Measurements from ENCODE around the gene MAGI1. TPM values are rescaled to one million over a fixed set of nuclear protein-coding genes. Genes with fewer than 3 reads are reported as not detected.

The MAGI1 gene
- total and polyA plus RNA-seq, 2 donors (not counting 1 experiment from before 2014, with no cell fraction given), result 15.7 to 23.7 TPM

DNA sequence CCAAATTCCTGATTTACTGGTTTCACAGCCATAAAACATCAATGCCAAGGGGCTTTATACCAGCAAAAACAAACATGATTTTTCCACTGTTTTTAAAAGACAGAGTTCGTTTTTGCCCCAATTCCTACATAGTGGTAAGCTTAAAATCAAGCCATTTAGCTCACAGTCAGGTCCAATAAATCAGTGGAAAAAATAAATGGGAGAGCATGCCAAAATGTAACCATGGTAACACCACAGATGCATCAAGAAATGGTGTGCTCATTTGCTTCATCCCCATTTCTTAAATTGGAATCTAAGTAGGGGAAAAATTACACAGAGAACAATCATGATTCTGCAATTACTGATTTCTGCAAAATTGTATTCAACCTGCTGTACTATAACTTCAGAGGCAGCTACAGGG, 418.8 kb downstream of the MAGI1 start:
- Histone ChIP-seq H3K4me2 (ENCODE audit: extremely low read depth, insufficient read depth, low read length) (no peak overlapping the region), H3K79me2 (ENCODE audit: control insufficient read depth, insufficient read depth, low read length) (no peaks in the 10 kb centered on the region), H2AFZ (ENCODE audit: low read length) (no peak overlapping the region), H3K9ac (ENCODE audit: insufficient read depth, low read length) (no peak overlapping the region), H3K9me3 (ENCODE audit: control insufficient read depth, insufficient read depth, low read depth, low read length) (no peaks in the 10 kb centered on the region), H3K36me3 (ENCODE audit: control insufficient read depth, insufficient read depth, low read length) (no peaks in the 10 kb centered on the region), H3K4me3 (replicated peaks in 1 of 4; ENCODE audit: control extremely low read depth in 1 of 4, insufficient read depth in 1 of 4, low read depth in 3 of 4, low read length in 4 of 4) (no peak overlapping the region), H3K27me3 (ENCODE audit: control insufficient read depth, insufficient read depth, low read length) (no peaks in the 10 kb centered on the region), H4K20me1 (ENCODE audit: control insufficient read depth, extremely low read depth, insufficient read depth, low read length) (no peaks in the 10 kb centered on the region), H3K4me1 (ENCODE audit: control insufficient read depth, extremely low read depth, insufficient read depth, low read length) (no peaks in the 10 kb centered on the region), H3K27ac (ENCODE audit: insufficient read depth, low read length) (no peak overlapping the region)
- no peak for DNase-seq (ENCODE audit: low read depth in 2 of 2)
- TF ChIP-seq EZH2 (IDR thresholded peaks at IDR 0.05; ENCODE audit: low read length, missing control alignments), result no peak
- TF ChIP-seq, protein P1, sequence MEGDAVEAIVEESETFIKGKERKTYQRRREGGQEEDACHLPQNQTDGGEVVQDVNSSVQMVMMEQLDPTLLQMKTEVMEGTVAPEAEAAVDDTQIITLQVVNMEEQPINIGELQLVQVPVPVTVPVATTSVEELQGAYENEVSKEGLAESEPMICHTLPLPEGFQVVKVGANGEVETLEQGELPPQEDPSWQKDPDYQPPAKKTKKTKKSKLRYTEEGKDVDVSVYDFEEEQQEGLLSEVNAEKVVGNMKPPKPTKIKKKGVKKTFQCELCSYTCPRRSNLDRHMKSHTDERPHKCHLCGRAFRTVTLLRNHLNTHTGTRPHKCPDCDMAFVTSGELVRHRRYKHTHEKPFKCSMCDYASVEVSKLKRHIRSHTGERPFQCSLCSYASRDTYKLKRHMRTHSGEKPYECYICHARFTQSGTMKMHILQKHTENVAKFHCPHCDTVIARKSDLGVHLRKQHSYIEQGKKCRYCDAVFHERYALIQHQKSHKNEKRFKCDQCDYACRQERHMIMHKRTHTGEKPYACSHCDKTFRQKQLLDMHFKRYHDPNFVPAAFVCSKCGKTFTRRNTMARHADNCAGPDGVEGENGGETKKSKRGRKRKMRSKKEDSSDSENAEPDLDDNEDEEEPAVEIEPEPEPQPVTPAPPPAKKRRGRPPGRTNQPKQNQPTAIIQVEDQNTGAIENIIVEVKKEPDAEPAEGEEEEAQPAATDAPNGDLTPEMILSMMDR (conservative IDR thresholded peaks at IDR 0.05 in 1 of 2, IDR thresholded peaks at IDR 0.05 in 1 of 2; ENCODE audit: low read depth in 1 of 2, low read length in 2 of 2), result no peak

DNA sequence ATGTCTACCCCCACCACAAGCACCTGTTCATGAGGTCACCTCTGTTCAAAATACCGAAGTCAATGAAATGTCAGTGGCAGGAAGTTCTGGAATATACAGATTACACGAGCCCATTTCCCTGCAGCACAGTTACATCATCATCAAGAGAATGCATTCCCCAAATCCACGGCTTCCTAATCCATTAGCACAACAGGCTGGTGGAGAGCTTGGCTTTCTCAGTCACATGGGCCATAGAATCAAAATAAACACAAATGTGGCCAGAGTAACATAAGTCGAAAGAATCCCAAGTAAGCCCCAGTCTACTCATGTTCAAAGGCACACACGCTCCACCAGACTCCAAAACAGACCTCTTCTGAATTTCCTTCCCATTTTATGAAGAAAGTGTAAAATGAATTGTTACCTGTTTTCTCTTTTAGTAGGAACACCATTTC, 419.3 kb downstream of the MAGI1 start:
- H3K4me3 ChIP-seq (replicated peaks in 1 of 4; ENCODE audit: control extremely low read depth in 1 of 4, insufficient read depth in 1 of 4, low read depth in 3 of 4, low read length in 4 of 4), result no peak overlapping the region
- no peaks in the 10 kb centered on the region for H3K27me3 ChIP-seq (ENCODE audit: control insufficient read depth, insufficient read depth, low read length)
- TF ChIP-seq EZH2 (IDR thresholded peaks at IDR 0.05; ENCODE audit: low read length, missing control alignments), result no peak
- TF ChIP-seq, protein P1 (conservative IDR thresholded peaks at IDR 0.05 in 1 of 2, IDR thresholded peaks at IDR 0.05 in 1 of 2; ENCODE audit: low read depth in 1 of 2, low read length in 2 of 2), result no peak
- no peak overlapping the region for H2AFZ ChIP-seq (ENCODE audit: low read length)
- H3K9me3 ChIP-seq (ENCODE audit: control insufficient read depth, insufficient read depth, low read depth, low read length), result no peaks in the 10 kb centered on the region
- no peaks in the 10 kb centered on the region for H4K20me1 ChIP-seq (ENCODE audit: control insufficient read depth, extremely low read depth, insufficient read depth, low read length)
- no peaks in the 10 kb centered on the region for H3K36me3 ChIP-seq (ENCODE audit: control insufficient read depth, insufficient read depth, low read length)
- DNase-seq (ENCODE audit: low read depth in 2 of 2), result peak; percentile 68
- no peaks in the 10 kb centered on the region for H3K79me2 ChIP-seq (ENCODE audit: control insufficient read depth, insufficient read depth, low read length)
- H3K4me1 ChIP-seq (ENCODE audit: control insufficient read depth, extremely low read depth, insufficient read depth, low read length), result no peaks in the 10 kb centered on the region
- H3K4me2 ChIP-seq (ENCODE audit: extremely low read depth, insufficient read depth, low read length), result no peak overlapping the region
- H3K9ac ChIP-seq (ENCODE audit: insufficient read depth, low read length), result no peak overlapping the region
- H3K27ac ChIP-seq (ENCODE audit: insufficient read depth, low read length), result no peak overlapping the region

DNA sequence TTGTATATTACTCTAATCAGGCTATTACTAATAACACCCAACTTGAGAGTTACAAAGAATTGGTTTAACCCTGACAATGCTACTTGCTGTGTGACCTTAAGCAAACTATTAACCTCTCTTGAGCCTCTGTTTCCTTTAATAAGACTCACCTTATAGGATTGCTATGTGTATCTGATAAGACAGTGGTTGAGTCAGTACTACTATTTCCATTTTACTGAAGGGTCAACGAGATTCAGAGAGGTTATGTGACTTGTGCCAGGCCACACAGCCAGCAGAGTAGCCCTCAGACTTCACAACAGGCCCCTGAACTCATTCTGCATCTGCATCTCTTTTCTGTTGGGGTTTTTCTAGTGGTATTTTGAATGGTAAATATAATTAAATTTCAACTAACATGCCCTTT, 420.1 kb downstream of the MAGI1 start:
- Histone ChIP-seq H3K36me3 (ENCODE audit: control insufficient read depth, insufficient read depth, low read length) (no peaks in the 10 kb centered on the region), H3K27me3 (ENCODE audit: control insufficient read depth, insufficient read depth, low read length) (no peaks in the 10 kb centered on the region), H3K4me3 (replicated peaks in 1 of 4; ENCODE audit: control extremely low read depth in 1 of 4, insufficient read depth in 1 of 4, low read depth in 3 of 4, low read length in 4 of 4) (no peak overlapping the region), H3K79me2 (ENCODE audit: control insufficient read depth, insufficient read depth, low read length) (no peaks in the 10 kb centered on the region), H3K4me1 (ENCODE audit: control insufficient read depth, extremely low read depth, insufficient read depth, low read length) (no peaks in the 10 kb centered on the region), H3K9me3 (ENCODE audit: control insufficient read depth, insufficient read depth, low read depth, low read length) (no peaks in the 10 kb centered on the region), H4K20me1 (ENCODE audit: control insufficient read depth, extremely low read depth, insufficient read depth, low read length) (no peaks in the 10 kb centered on the region), H3K9ac (ENCODE audit: insufficient read depth, low read length) (no peak overlapping the region), H3K4me2 (ENCODE audit: extremely low read depth, insufficient read depth, low read length) (no peak overlapping the region), H3K27ac (ENCODE audit: insufficient read depth, low read length) (no peak overlapping the region), H2AFZ (ENCODE audit: low read length) (no peak overlapping the region)
- no peak for DNase-seq (ENCODE audit: low read depth in 2 of 2)
- no peak for TF ChIP-seq EZH2 (IDR thresholded peaks at IDR 0.05; ENCODE audit: low read length, missing control alignments)
- TF ChIP-seq, protein P1 (conservative IDR thresholded peaks at IDR 0.05 in 1 of 2, IDR thresholded peaks at IDR 0.05 in 1 of 2; ENCODE audit: low read depth in 1 of 2, low read length in 2 of 2), result no peak
